ENCODE results near the gene ING4. TPM values are rescaled to one million over a fixed set of nuclear protein-coding genes. Genes with fewer than 3 reads are reported as not detected.

The ING4 gene
- polyA plus RNA-seq (2012; rRNA removed) = 96.5 and 163 TPM in 2 replicates
- 108 and 110 TPM in 2 replicates for polyA plus RNA-seq (2012; cell fraction: cytosol; rRNA removed)
- polyA plus RNA-seq (2012; cell fraction: nucleus; rRNA removed) = 252 and 353 TPM in 2 replicates

- Histone ChIP-seq H2AFZ (ENCODE audit: low read depth) (peak within 1 kb of the TSS; percentile 96), H3F3A (replicated peaks; ENCODE audit: insufficient read depth) (peaks cover 26% of the 10 kb centered on the region), H3K9ac (peak within 1 kb of the TSS; percentile 85), H3K4me1 (ENCODE audit: control insufficient read depth in 1 of 2, insufficient read depth in 2 of 2, low read depth in 1 of 2, low read length in 1 of 2) (peaks cover 4% of the 10 kb centered on the region in 2 experiments; a peak in 3 of 4 replicates), H3K27ac (ENCODE audit: low read depth in 2 of 2, low read length in 1 of 2) (peak within 1 kb of the TSS; percentile 73 to 79), H3K4me2 (peak within 1 kb of the TSS; percentile 79), H3K27me3 (ENCODE audit: insufficient read depth) (no peaks in the 10 kb centered on the region), H4K20me1 (ENCODE audit: insufficient read depth) (no peaks in the 10 kb centered on the region), H3K4me3 (ENCODE audit: low read depth in 2 of 2, low read length in 1 of 2) (peak within 1 kb of the TSS; percentile 74 to 93), H3K36me3 (replicated peaks in 1 of 2; ENCODE audit: control insufficient read depth in 1 of 2, insufficient read depth in 2 of 2, low read length in 1 of 2) (peaks cover 9 to 24% of the 10 kb centered on the region in 2 experiments), H3K9me2 (no peaks in the 10 kb centered on the region), H3K79me2 (ENCODE audit: insufficient read depth) (peaks cover 45% of the 10 kb centered on the region), H3K9me3 (no peaks in the 10 kb centered on the region)
- ChIA-PET POLR2A (interaction anchor here (3.8 kb wide), 1 partner anchor 26 kb away, joined by 16 read pairs; the partner anchor contains the start of gene ZNF384), CTCF (interaction anchor here (0.9 to 2.0 kb wide), 5 partner anchors 19 to 173 kb away, joined by 3 to 12 read pairs (median 4); partner anchors contain the start of gene ZNF384)
- peak; percentile 93 for DNase-seq
- WGBS (ENCODE audit: low lambda C conversion rate) = 3% methylated on average over 36 of the region's 37 CpGs
- peak; percentile 85; the same call in 1 of the 2 replicates for TF ChIP-seq MXI1 (IDR thresholded peaks at IDR 0.05; ENCODE audit: low read depth, low read length)
- TF ChIP-seq NRF1 (IDR thresholded peaks at IDR 0.05; ENCODE audit: low read depth, low read length) = no peak
- no peak for TF ChIP-seq FOXM1 (IDR thresholded peaks at IDR 0.05; ENCODE audit: low read depth)
- peak; percentile 14; the same call in 1 of the 2 replicates for TF ChIP-seq REST (IDR thresholded peaks at IDR 0.05; ENCODE audit: low read depth, low read length)
- no peak for TF ChIP-seq USF2 (IDR thresholded peaks at IDR 0.05; ENCODE audit: borderline replicate concordance, low read depth, low read length)
- no peak for TF ChIP-seq FOXJ3 (CRISPR knock-in tag; IDR thresholded peaks at IDR 0.05)
- TF ChIP-seq CTCF (IDR thresholded peaks at IDR 0.05) = no peak
- TF ChIP-seq IRF3 (IDR thresholded peaks at IDR 0.05; ENCODE audit: low read depth, low read length) = no peak
- no peak for TF ChIP-seq SMC3 (IDR thresholded peaks at IDR 0.05; ENCODE audit: low read depth, low read length)
- TF ChIP-seq MEF2A (IDR thresholded peaks at IDR 0.05; ENCODE audit: borderline replicate concordance, low read depth) = no peak
- no peak for TF ChIP-seq NFIC (IDR thresholded peaks at IDR 0.05; ENCODE audit: borderline replicate concordance)
- no peak for TF ChIP-seq USF1 (IDR thresholded peaks at IDR 0.05; ENCODE audit: borderline replicate concordance, low read depth)
- peak; percentile 100 for TF ChIP-seq GABPA (IDR thresholded peaks at IDR 0.05; ENCODE audit: low read depth)
- TF ChIP-seq JUND (IDR thresholded peaks at IDR 0.05) = 0 out of 2 replicates have a peak, but pooled peaks have one; percentile 25
- TF ChIP-seq ZBTB33 (IDR thresholded peaks at IDR 0.05; ENCODE audit: borderline replicate concordance, low read depth) = peak; percentile 87
- TF ChIP-seq MAX (IDR thresholded peaks at IDR 0.05; ENCODE audit: low read depth) = peak; percentile 93
- peak; percentile 67; the same call in 1 of the 2 replicates for TF ChIP-seq SIN3A (IDR thresholded peaks at IDR 0.05; ENCODE audit: borderline replicate concordance, low read depth, low read length)
- peak; percentile 100 for TF ChIP-seq ELF1 (IDR thresholded peaks at IDR 0.05)
- no peak; the same call in 1 of the 2 replicates for TF ChIP-seq TEAD4 (IDR thresholded peaks at IDR 0.05; ENCODE audit: borderline replicate concordance, insufficient read depth)
- TF ChIP-seq RFX5 (IDR thresholded peaks at IDR 0.05; ENCODE audit: low read length) = peak; percentile 69
These were observed at the start of gene ING4 for GRCh38 chr12:6662906-6663742. Gene ING4, minus strand, starts transcription at chr12:6663119. Its CDS starts 18 bp downstream, at chr12:6663101.

All from SK-N-SH (cell line).